Measurements from ENCODE around the gene IRX6.

Gene IRX6

GRCh38 chr16:55324285-55325079 lies 479 bp downstream of the IRX6 start:
- DNase-seq, result no peak

GRCh38 chr16:55325080-55325447 lies 1.1 kb downstream of the IRX6 start:
- no peak for DNase-seq

GRCh38 chr16:55325458-55326109 lies 1.6 kb downstream of the IRX6 start:
- DNase-seq, result no peak

GRCh38 chr16:55326261-55327092 lies 2.5 kb downstream of the IRX6 start:
- DNase-seq, result no peak

- no peak for DNase-seq
Observed at GRCh38 chr16:55328611-55329569, 4.9 kb downstream of the IRX6 start.

GRCh38 chr16:55329791-55330428 lies 5.9 kb downstream of the IRX6 start:
- DNase-seq, result no peak

GRCh38 chr16:55330781-55331647 lies 7.0 kb downstream of the IRX6 start:
- no peak for DNase-seq

- DNase-seq, result no peak
Observed at GRCh38 chr16:55331648-55332185, 7.7 kb downstream of the IRX6 start.

GRCh38 chr16:55333684-55334083 lies 9.7 kb downstream of the IRX6 start:
- no peak for DNase-seq

- no peak for DNase-seq
Observed at GRCh38 chr16:55338646-55339045, 14.6 kb downstream of the IRX6 start.

GRCh38 chr16:55340445-55340844 lies 16.4 kb downstream of the IRX6 start:
- no peak for DNase-seq

GRCh38 chr16:55341681-55342080 lies 17.7 kb downstream of the IRX6 start:
- no peak for DNase-seq

- no peak for DNase-seq
Observed at GRCh38 chr16:55346475-55346874, 22.5 kb downstream of the IRX6 start.

- DNase-seq, result no peak
Observed at GRCh38 chr16:55349867-55350266, 25.9 kb downstream of the IRX6 start.

- DNase-seq, result no peak
Observed at GRCh38 chr16:55350984-55351383, 27.0 kb downstream of the IRX6 start.

GRCh38 chr16:55351936-55352335 lies 27.9 kb downstream of the IRX6 start:
- no peak for DNase-seq

GRCh38 chr16:55357241-55357640 lies 33.2 kb downstream of the IRX6 start:
- DNase-seq, result no peak

- no peak for DNase-seq
Observed at GRCh38 chr16:55359946-55360345, 35.9 kb downstream of the IRX6 start.

GRCh38 chr16:55364811-55365210 lies 40.8 kb downstream of the IRX6 start:
- DNase-seq, result no peak

GRCh38 chr16:55367301-55367811 lies 43.4 kb downstream of the IRX6 start:
- no peak for DNase-seq

All from activated CD4-positive, alpha-beta T cell treated with anti-CD3 and anti-CD28 coated beads, Interleukin-2, amount 50 U/mL, for 16 hours (primary cell).